SIG-M5 treated with dmso at 0.1 percent for 504 hours (cell line): ENCODE data around the gene CABLES1.
A peak's percentile ranks its signal among the peaks of the same experiment; 100 is the strongest.
"Not testable (repeated sequence)": the region's sequence is repeated elsewhere in the genome, so short reads cannot be mapped to it uniquely, and the experiment has no call there.

Source experiments
- DNase-seq: peaks from one replicate; lab custom pipeline; 2025; ENCODE audit not compliant: unreplicated experiment; lab: John Stamatoyannopoulos, UW

Gene CABLES1

DNA sequence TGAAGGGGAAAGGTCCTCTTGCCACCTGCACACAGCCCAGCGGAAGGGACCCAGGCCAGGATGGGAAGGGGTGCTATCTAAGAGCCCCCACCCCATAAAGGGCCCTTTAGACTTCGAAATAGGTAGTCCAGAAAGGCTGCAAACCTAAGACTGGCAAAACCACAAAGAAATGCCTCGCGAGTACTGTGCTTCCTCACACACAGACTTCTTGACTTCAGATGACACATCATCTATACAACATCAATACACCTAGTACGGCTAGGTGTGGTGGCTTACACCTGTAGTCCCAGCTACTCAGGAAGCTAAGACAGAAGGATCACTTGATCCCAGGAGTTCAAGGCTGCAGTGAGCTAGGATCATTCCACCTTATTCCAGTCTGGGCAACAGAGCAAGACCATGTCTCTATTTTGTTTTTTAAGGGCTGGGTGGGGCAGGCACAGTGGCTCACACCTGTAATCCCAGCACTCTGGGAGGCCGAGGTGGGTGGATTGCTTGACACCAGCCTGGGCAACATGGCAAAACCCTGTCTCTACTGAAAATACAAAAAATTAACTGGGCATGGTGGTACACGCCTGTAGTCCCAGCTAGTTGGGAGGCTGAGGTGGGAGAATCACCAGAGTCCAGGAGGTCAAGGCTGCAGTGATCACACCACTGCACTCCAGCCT is 125.8 kb downstream of the CABLES1 start:
- no peak for DNase-seq

DNA sequence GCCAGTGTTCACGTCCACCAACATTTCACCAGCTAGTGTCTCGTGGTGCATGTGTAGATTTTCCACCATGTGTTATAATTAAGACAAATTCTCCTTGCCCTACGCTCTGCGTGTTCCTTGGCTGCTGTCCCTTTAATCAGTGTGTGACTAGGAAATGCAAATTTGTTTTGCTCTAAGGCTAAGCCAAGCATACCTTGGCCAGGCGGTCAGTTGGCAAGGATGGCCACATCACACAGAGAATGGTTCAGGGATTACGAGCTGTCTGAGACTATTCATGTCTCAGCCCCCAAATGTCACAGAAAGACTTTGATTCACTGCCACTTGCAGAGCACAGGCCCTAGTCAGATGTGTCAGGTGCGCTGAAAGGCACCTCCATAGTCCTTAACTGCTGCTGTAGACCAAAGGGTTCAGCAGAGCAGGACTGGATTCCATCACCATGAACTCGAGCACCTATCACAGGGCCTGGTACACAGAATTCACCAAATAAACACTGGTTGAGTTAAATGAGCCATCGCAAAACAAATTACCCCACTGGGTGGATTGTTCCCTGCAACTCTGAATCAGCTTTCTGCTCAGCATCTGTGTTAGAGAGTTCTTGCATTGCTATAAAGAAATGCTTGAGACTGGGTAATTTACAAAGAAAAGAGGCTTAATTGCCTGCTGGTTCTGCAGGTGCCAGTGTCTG is 128.4 kb downstream of the CABLES1 start:
- DNase-seq = no peak

DNA sequence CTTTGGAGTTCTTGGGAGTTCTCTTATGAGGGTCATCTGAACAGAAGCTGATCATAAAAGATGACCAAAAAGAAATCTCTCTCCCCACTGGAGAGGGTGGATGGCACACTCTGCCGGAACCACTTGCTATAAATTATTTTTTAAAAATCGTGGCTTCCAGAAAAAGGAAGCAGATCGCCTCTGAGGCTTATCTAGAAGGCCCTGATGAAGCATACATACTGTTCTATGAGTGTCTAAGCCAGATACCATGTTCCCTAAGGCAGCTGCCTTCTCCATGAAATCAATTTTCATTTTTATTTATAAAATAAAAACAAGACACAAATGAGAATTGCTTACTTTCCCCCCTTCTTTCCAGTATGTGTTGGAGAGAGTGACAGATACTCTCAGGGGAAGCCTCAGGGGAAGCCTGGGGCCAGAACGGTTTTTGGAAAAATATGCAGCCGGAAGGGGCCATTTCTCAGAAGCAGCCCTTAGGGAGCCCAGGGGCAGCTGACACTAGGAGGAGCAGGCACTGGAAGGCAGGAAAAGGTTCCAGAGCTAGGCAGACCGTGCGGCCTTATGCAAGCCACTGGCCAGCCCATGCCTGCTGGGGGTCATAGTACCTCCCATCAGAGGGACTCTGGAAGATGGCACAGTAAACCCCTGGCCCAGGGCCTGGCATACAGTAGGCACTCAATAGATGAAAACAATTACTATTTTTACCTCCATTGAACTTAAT is 130.6 kb downstream of the CABLES1 start:
- no peak for DNase-seq

DNA sequence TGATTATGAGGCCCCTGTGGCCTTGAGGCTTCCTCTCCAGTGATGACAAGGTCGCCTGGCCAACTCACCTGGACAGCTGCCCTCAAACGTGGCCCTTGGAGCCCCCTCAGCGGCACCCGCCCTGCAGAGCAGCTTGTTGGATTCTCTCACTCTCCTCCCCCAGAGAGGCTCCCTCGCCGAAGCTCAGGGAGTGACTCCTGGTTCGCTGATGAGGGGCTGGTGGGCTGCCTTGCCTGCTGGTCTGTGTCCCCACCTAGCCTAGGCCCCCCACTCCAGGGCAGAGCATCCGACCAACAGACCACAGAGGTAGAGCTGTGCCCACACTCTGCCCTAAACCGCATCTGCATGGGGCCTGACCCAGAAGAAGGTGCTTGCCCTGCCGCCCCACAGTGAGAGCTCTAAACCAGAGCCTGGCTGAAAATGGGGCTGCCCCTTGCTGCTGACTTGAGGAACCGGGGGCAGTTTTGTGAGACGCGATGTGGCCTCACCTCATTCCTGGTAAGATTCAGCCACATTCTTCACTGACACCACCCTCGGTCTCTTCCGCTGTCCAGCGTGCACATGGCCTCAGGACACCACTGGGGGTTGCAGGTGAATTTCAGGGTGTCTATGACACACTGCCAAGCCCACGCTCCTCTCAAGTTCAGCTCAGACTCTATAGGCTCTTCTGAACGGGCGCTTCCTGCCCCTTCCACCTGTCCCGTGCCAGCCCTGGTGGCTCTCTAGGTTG is 131.6 kb downstream of the CABLES1 start:
- DNase-seq = no peak

DNA sequence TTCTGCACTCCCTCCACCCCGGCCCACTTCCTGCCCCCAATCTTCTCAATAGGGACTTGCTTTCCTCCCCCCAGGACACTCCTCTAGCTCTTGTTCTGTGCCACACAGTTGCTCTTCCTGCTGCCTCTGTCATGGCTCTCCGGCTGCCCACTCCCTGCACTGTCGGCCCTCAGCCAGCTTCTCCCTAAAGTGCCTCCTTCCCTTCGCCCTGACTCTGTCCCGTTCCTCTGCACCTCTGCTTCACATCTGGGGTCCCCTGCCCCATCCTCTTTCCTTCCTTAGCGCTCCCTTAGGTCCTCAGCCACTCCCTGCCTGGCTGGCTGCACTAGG is 132.1 kb downstream of the CABLES1 start:
- DNase-seq = no peak

DNA sequence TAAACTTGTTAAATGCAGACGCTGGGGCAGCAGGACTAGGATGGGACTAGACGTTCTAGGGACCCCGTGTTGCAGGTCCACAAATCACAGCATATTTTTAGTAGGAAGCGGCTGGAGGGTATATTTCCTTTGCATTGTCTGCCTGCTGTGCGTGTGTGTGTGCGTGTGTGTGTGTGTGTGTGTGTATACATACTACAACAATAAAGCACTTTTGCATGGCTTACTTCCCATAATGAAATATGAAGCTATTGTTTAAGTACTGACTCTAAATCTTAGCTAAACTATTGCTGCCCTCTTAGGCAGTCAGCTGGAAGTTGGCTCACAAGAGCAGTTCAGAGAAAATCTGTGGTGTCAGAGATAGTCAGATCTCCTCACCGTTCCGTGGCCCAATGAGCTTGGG is 133.4 kb downstream of the CABLES1 start:
- DNase-seq = no peak

DNA sequence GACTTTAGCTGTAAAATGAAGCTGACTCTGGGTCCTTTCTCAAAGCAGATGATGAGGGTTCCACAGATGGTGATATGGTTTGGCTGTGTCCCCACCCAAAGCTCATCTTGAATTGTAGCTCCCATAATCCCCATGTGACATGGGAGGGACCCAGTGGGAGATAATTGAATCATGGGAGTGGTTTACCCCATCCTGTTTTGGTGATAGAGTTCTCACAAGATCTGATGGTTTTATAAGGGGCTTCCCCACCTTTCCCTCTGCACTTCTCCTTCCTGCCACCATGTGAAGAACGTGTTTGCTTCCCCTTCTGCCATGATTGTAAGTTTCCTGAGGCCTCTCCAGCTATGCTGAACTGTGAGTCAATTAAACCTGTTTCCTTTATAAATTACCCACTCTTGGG is 133.8 kb downstream of the CABLES1 start:
- not testable (repeated sequence) for DNase-seq

DNA sequence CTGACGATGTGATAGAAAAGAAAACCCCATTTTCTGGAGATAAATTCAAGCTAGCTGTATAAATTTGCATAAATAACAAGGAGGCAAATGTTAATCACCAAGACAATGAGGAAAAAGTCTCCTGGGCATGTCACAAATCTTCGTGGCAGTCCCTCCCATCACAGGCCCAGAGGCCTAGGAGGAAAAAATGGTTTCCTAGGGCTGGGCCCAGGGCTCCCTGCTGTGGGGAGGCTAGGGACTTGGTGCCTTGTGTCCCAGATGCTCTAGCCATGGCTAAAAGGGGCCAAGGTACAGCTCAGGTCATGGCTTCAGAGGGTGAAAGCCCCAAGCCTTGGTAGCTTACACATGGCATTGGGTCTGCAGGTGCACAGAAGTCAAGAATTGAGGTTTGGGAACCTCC is 134.6 kb downstream of the CABLES1 start:
- no peak for DNase-seq

DNA sequence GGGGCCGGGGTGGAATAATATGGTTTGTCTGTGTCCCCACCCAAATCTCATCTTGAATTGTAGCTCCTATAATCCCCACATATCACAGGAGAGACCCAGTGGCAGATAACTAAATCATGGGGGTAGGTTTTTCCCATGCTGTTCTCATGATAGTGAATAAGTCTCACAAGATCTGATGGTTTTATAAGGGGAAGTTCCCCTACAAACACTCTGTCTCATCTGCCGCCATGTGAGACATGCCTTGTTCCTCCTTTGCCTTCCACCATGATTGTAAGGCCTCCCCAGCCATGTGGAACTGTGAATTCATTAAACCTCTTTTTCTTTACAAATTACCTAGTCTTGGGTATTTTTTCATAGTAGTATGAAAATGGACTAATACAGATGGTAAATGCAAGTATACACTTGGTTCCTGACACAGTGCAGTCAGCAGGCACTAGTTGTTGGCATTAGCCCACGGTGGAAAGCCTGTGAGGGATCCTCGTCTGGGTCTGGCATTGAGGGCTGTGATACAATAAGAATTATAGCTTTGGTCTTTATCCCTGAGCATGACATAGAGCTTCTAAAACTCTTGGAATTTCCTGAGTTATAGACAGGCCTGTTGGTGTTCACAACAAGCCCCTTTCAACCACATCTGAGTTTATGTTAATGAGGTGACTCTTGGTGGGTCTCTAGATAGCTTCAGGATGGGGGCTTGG is 135.8 kb downstream of the CABLES1 start:
- no peak for DNase-seq

DNA sequence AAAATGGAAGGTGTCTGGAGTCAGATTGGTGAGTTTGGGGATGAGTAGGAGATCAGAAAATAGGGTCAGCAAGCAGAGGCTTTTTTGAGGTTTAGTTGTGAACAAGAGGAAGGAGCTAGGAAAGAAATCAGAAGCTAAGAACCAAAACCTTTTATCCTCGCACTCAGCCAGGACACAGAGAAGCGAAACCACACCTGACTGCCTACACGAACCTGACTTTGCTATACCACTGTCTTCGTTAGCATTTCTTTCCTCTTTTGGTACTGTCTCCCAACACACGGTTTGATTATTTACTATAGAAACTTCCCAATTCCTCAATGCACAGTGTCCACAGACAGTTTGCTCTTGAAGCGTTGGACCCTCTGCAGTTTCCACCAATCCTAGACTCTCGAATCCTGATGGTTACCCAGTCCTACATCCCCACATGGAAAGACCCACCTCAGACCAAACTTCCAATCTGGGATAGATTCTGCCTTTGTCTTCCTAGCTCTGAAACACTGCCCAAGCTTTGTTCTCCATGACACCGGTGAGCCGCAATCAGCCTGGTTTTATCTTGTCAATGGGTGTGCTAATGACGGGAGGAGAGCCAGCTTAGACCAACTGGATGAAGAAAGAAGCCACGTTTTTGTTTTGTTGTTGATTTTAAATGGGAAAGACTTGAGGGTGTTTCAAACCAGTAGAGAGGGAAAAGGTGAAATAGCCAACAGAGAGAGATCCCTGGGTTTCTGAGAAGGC is 137.4 kb downstream of the CABLES1 start:
- no peak for DNase-seq

DNA sequence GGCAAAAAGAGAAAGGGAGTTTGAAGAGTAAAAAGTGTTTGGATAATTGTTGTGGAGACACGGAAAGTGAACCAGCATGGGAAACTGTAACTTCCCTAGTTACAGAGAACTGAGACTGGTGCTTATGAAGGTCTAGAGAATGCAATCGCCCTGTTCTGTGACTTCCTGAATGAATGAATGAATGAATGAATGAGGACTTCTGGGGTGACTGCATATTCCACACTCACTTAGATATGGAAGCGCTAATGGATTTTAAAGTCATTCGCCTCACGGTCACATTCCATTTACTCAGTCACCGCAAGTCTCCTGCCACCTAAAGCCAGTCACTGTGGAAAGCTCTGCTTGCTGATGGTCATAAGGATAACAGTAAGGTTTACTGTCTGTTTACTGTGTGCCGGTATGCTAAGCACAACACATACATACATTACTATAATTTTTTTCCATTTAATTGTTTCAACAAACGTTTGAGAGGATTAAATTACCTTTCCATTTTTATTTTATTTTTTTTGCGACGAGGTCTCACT is 138.2 kb downstream of the CABLES1 start:
- DNase-seq = peak; percentile 21

DNA sequence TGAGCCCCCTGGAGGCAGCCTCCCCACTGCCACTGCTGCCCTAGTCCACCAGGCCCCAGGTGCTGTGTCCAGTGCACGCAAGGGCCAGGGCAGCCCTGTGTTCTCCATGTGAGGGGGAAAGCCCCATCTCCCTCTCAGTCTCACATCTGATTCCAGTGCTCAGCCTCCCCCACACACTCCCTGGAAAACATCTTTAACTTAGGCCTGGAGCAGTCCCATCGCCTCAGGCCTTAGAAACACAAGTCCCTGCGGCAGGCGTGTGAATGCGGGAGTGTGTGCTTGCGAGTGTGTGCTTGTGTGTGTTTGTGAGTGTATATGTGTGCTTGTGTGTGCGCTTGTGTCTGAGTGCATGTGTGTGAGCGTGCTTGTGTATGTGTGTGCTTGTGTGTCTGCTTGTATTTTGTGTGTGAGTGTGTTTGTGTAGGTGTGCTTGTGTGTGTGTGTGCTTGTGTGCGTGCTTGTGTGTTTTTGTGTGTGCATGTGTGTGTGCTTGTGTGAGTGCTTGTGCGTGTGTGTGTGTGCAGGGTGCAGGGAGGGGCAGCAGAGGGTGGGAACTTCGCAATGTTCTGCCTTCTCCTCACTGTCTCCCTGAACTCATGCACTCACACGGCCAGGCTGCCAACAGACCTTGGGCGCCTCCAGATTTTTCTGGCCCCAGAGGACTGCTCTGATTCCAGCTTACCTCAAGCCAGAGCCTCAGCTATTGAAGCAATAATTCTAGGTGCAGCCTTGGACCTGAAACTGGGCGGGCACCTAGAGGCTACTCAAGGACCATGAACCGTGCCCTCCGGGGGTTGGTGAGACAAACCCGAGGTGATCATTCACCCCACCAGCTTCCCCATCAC is 139.6 kb downstream of the CABLES1 start:
- DNase-seq = no peak

DNA sequence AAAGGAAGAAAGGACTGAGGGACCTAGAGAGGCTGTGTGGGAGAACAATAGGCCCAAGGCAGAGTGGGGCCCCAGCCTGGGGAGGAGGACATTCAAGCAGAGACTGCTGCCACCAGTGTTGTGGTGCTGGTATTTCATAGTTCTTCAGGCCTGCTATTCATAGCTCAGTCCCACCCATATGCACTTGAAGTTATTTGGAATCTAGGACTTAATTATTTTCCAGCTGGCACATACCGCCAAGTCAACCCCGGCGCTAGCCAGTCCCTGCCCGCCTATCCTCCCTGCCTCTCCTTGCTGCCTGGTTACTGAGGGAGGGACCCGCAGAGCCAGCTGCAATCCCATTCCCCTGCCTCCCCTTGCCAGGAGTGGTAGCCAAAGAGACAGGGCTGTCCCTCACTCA is 141.2 kb downstream of the CABLES1 start:
- no peak for DNase-seq

DNA sequence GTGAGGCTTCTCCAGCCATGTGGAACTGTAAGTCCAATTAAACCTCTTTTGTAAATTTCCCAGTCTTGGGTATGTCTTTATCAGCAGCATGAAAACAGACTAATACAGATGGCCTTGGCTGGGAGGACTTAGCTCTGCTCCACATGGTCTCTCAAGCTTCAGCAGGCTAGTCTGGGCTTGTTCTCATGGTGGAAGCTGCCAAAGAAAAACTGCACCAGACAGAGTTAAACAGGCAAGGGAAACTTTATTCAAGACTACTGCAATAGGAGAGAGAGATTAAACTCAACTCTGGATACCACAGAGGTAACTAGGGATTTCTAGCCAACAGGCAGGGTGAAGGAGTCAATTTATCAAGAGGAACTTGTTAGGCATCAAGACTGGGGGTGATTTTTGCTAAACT is 142.1 kb downstream of the CABLES1 start:
- DNase-seq = no peak

DNA sequence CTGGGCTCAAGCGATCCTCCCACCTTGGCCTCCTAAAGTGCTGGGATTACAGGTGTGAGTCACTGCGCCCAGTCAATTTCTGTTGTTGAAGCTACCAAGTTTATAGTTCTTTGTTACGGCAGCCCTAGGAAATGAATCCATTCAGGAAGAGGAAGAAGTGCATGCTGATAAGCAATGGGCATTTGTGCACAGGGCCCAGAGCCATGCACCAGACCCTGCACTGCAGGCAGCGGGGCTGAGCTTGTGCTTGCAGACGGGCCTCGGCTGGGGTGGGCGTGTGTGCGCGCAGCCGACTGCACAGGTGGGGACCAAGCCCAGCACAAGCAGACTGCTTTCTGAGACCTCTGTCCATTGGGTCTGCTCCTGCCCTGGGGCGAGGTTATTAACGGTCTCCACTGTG is 144.6 kb downstream of the CABLES1 start:
- DNase-seq = no peak

DNA sequence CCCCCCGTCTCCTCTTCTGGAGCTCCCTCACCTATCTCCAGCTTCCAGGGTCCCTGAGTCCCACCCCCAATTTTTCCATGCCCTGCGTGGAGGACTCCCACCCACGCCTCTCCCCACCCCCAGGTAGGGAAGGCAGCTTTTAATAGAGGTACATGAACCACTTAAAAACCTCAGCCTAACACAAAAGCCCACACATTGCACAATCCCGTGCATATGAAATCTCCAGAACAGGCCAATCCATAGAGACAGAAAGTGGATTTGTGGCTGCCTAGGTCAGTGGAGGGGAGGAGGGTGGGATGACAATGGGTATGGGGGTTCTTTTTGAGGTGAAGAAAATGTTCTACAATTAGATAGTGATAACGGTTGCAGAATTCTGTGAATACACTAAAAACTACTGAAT is 145.6 kb downstream of the CABLES1 start:
- DNase-seq = no peak

DNA sequence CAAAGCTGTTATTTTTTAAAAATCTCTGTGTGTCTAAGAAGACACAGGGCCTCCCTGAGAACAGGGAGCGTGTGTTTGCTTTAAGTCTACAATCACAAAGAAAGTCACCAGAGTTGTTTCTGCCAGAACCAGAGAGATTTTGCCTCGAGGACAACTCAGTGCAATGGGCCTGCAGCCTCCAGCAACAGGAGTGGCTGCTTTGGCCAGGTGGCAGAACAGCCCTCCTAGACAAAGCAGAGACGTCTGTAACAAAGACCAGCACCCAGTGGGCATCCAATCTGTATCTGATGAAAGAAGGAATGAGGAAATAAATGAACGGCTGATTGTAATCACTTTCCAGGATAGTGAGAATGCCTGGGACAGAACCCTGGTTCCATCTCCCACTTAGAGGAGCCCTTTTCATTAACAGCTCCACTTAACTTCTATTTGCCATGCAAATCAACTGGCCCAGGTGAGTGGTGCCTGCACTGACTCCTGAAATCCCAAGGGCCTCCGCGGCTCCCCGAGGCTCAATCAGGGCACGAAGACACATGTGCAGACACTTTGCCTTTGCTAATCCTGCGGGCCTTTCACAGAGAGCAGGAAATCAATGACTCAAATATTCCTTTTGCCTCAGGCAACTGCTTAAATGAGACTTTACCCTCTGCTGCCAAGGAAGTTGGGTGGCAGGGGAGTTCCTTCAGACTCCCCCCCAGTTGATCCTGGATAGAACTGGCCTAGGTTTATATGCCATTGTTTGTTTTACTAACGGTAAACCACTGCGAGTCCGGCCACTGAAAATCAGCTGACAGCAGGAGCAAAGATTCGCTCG is 146.5 kb downstream of the CABLES1 start:
- peak; percentile 3 for DNase-seq

DNA sequence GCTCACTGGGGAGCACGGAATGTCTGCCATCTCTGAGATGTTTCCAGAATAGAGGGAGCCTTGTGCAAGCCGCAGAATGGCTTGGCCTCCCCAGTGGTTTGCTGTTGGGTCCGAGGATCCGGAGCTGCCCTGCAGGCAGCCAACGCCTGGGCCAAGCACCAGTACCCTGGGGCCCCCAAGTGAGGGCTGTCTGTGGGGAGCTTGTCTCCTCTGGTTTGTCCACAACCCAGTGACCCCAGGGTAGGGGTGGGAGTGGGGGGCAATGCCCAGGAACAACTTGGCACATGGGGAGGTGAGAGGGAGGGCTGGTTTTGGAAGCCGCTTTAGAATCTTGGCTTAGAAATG is 147.1 kb downstream of the CABLES1 start:
- no peak for DNase-seq
